LNCAP (cell line): Measurements from ENCODE around the gene TFF2.

ENCODE experiments used
- CTCF ChIP-seq: fragments of 450-650 bp; IDR thresholded peaks from 2 replicates; pipeline ENCODE4 v1.5.1; 2017; ENCODE audit warnings: mild to moderate bottlenecking

TFF2 gene

GRCh38 chr21:42382915-42383314 lies 32.1 kb upstream of the TFF2 start:
- TF ChIP-seq CTCF: no peak

- peak; percentile 86 for TF ChIP-seq CTCF
Measured at GRCh38 chr21:42381347-42381984, 30.7 kb upstream of the TFF2 start.

GRCh38 chr21:42379426-42380215 lies 28.8 kb upstream of the TFF2 start:
- no peak for TF ChIP-seq CTCF

GRCh38 chr21:42378418-42378817 lies 27.6 kb upstream of the TFF2 start:
- no peak for TF ChIP-seq CTCF

- TF ChIP-seq CTCF: no peak
Measured at GRCh38 chr21:42377951-42378340, 27.2 kb upstream of the TFF2 start.

GRCh38 chr21:42377211-42377950 lies 26.6 kb upstream of the TFF2 start:
- TF ChIP-seq CTCF: no peak

- no peak for TF ChIP-seq CTCF
Measured at GRCh38 chr21:42376338-42376982, 25.7 kb upstream of the TFF2 start.
